HL-60/S4 treated with phorbol 12-myristate 13-acetate at 8.2 ng/mL for 4 days and 3 days (cell line): Measurements from ENCODE around the gene TMTC1.
"Not testable (repeated sequence)": the region's sequence is repeated elsewhere in the genome, so short reads cannot be mapped to it uniquely, and the experiment has no call there.

Experiments used
- in situ Hi-C: fragments of 300-500 bp; cut with MboI; formaldehyde crosslinking; loops from 2 replicates; pipeline ENCODE4 v1.15.0; 2022; ENCODE audit warnings: low sequenced_read_pairs

TMTC1 gene

GRCh38 chr12:29783773-29784666, at the start of gene TMTC1:
TSS of gene TMTC1 (minus strand) at chr12:29783942. CDS start at chr12:29783751, 191 bp downstream.
- in situ Hi-C loops = no loop called here

- in situ Hi-C loops = no loop called here
Measured at GRCh38 chr12:29831173-29831572, 47.4 kb upstream of the TMTC1 start.

DNA sequence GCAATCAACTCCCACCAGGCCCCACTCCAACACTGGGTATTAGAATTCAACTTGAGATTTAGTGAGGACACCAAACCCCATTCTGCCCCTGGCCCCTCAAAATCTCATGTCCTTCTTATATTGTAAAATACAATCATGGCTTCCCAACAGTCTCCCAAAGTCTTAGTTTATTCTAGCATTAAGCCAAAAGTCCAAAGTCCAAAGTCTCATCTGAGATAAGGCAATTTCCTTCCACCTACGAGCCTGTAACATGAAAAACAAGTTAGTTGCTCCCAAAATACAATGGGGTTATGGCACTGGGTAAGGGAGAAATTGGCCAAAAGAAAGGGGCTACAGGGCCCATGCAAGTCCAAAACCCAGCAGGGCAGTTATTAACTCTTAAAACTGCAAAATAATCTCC, 46.6 kb upstream of the TMTC1 start:
- in situ Hi-C loops = no loop called here

- in situ Hi-C loops = no loop called here
Measured at GRCh38 chr12:29818916-29819623, 35.3 kb upstream of the TMTC1 start.

- in situ Hi-C loops = no loop called here
Measured at GRCh38 chr12:29816874-29817725, 33.4 kb upstream of the TMTC1 start.

DNA sequence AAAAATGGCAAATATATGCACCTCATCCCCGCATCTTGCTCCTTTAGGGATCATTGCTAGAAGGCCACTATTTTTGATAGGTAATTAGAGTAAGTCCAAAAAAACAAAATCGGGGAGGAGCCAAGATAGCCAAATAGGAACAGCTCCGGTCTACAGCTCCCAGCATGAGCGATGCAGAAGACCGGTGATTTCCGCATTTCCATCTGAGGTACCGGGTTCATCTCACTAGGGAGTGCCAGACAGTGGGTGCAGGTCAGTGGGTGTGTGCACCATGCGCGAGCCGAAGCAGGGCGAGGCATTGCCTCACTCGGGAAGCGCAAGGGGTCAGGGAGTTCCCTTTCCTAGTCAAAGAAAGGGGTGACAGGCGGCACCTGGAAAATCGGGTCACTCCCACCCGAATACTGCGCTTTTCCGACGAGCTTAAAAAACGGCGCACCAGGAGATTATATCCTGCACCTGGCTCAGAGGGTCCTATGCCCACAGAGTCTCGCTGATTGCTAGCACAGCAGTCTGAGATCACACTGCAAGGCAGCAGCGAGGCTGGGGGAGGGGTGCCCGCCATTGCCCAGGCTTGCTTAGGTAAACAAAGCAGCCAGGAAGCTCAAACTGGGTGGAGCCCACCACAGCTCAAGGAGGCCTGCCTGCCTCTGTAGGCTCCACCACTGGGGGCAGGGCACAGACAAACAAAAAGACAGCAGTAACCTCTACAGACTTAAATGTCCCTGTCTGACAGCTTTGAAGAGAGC, 26.0 kb upstream of the TMTC1 start:
- in situ Hi-C loops = not testable (repeated sequence)

- in situ Hi-C loops = no loop called here
Measured at GRCh38 chr12:29807129-29807528, 23.4 kb upstream of the TMTC1 start.

DNA sequence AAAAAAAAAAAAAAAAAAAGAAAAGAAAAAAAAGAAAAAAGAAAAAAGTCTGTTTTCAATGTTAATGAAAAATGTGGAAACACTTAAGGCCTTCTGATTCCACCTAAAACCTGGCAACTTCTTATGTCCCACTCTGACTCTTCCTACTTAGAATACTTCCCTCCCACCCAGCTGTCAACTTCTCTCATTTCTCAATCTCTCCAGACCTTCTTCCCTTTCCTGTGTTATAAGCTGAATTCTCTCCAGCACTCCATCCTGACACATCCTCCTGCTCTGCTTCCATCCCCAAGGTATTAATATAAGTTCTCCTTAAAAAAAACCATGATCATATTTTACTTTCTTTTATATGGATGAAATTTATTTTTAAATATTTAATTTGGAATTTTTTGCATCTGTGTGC, 20.3 kb upstream of the TMTC1 start:
- in situ Hi-C loops = no loop called here

- in situ Hi-C loops = no loop called here
Measured at GRCh38 chr12:29799591-29799990, 15.8 kb upstream of the TMTC1 start.

DNA sequence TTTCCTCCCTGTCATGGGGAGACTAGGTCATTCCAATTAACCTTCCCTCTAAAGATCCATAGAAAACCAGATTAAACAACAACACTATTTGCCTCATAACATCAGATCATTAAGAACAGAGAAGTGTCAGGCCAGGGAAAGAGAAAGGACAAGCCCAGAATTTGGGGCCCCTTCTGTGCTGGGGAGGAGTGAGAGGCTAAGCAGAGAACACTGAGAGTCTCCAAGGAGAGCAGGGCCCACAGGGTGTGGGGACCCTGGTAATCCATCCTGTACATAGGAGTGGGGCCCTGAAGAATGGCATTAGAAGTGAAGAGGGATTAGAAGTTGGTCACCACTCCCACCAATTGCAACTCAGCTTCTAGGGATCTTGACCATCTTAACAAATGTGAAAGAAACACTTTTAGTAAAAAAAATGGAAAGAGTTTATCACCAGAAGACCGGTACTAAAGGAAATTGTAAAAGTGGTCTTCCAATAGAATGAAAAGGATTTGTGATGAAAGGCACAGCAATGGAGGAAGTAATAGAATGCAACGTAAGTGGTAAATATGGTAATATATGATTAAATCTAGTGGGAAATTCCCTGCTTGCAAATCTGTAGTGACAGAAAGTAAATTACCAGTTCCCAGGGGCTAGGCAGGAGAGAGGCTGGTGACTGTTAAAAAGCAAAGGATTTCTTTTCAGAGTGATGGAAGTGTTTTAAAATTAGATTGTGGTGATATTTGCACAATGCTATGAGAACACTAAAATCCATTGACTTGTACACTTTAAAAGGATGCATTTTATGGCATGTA, 14.0 kb upstream of the TMTC1 start:
- in situ Hi-C loops = no loop called here

DNA sequence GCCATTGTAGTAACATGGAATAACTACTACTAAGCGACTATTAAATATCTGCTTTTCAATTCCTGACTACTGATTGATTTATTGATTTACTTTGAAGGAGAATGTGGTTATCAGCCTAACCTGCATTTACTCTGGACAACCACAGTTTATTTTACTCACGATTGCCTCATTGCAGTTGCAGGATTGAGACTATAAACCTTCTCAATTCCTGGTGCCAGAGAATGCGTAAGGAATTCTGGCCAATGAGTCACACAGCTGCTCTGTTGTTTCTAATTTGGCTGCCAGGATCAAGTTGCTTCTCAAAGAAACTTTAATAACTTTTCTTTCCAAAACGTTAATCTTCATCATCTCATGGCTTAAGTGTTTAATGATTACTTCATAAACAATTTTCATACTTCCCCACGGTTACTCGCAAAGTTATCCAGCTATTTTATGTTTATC, 13.1 kb upstream of the TMTC1 start:
- in situ Hi-C loops = no loop called here

DNA sequence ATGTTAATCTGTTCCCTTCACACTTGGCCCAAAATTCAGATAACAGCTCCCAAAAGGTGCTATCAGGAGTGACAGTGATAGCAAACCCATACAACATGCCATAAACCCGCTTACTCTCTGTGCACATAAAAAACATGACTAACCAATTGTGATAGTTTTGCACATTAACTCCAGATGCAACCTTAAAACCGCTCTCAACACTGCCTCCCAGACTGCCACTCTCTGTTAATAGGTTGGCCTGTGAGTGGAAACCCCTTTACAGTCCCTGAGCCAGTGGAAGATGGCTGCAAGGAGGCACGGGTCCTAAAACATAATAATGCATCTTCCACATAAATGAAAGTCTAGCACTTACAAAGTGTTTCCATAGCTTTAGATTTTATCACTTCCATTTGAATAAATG, 12.0 kb upstream of the TMTC1 start:
- in situ Hi-C loops = no loop called here

DNA sequence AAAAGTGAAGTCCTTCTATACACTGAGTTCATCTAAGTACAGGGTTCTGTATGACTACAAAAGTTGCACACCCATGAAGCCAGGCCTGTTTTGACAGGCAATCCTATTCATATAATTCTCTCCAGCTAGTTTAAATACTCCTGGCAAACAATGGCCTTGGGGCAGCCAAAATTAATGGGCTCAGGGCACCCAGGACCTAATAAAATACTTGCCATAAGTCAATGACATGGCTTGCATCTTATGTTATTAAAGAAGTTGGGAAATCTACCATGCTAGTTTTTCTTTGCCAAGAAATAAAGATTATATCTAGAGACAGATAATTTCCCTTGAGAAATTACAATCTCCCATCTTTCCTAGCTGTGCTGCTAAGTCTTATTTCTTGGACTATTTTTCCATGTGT, 11.1 kb upstream of the TMTC1 start:
- in situ Hi-C loops = no loop called here

DNA sequence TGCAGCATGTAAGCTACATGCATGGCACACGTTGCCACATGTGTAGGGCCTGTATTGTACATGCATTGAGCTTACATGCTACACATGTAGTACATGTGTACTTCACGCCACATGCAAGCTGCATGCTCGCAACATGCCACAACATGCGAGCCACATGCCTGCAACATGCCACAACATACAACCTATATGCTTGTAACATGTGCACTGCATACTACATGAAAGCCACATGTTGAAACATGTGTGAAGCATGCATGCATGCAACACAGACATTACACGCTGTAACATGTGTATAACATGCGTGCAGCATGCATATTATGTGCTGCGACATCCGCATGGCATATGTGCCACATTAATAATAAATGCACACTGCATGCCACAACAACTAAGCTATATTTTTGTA, 9.1 kb upstream of the TMTC1 start:
- in situ Hi-C loops = no loop called here

- in situ Hi-C loops = no loop called here
Measured at GRCh38 chr12:29792132-29792531, 8.4 kb upstream of the TMTC1 start.

DNA sequence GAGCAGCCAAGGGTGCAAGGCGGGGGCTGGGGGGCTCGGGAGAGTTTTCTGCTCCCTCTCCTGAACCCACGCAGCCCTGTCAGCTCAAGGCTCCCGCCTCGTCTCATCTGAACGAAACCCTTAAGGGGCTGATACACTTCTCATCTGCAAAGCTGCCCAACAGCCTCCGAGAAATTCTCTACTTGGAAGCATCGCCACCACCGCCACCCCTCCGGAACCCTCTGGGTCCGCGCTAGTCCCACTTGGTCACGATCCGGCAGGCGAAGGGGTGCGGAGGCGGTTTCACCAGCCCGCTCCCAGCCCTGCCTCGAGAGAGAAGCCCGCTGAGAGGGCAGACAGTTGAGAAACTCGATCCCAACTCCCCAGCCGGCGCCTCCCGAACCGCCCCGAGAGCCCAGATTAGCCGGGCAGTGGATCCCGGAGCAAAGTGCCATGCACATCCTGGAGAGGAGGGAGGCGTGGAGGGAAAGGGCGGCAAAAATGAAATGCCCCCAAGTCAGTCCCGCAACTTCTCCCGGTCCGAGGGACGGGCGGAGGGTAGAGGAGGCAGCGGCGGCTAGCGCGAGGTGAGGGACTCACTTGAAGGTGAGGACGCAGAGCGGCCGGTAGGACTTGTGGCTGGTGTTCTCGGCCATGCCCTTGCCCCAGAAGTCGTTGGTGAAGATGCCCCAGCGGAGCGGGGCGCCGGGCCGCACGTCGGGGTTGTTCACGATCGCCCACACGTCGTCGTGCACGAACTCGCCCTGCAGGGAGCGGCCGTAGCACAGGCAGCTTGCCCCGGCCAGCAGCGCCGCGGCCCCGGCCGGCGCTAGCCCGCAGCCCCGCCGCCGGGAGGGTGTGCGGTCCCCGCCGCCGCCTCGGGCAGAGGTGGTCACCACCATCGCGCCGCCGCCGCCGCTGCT, 620 bp downstream of the TMTC1 start:
- in situ Hi-C loops = no loop called here

GRCh38 chr12:29782285-29782870, 1.4 kb downstream of the TMTC1 start:
- in situ Hi-C loops = no loop called here

- in situ Hi-C loops = no loop called here
Measured at GRCh38 chr12:29781705-29782266, 2.0 kb downstream of the TMTC1 start.
